Left cardiac atrium (tissue), 4 donors: ENCODE results near the gene METTL8. TPM values are rescaled to one million over a fixed set of nuclear protein-coding genes. Genes with fewer than 3 reads are reported as not detected.
A peak's percentile ranks its signal among the peaks of the same experiment; 100 is the strongest.
"Not testable (repeated sequence)": the region's sequence is repeated elsewhere in the genome, so short reads cannot be mapped to it uniquely, and the experiment has no call there.

Source experiments
- ATAC-seq, 2 donors: fragments of 200-7000 bp; cut with Tn5 transposase; one replicate each; pipeline ENCODE4 v1.9.1; 2020; ENCODE audit warnings: mild to moderate bottlenecking in 2 of 2, moderate library complexity in 2 of 2
- DNase-seq: peaks from one replicate; pipeline ENCODE4 v3.0.0-alpha.2; 2020
- intact Hi-C, 2 donors: fragments of 100-400 bp; cut with DNase I; formaldehyde crosslinking; loops; one replicate each; pipeline versions ENCODE4 v1.14.1 to v1.15.1; 2022 to 2023
- total RNA-seq, 2 donors: library from RNA; stranded (reverse); fragmentation: NEBNext Ultra II Directional; extraction: Animal tissue kit (Norgen Biotek cat#: 25700); gene quantifications; one replicate each; pipeline ENCODE4 v1.2.1, GENCODE V29; 2021
- donor health status: DM: no; HTN: yes; CAD: no.
- donor health status: DM: no; HTN: yes; CAD: no; lungs with severe emphysema.
- donor health status: DM: yes; HTN: yes; CAD: no.
- donor health status: Dilated cardiomyopathy.

The METTL8 gene
- total RNA-seq, 2 donors from 2014 or later, result 10.2 to 13.3 TPM

- intact Hi-C loops, result no loop called here
- ATAC-seq, result no peak
- no peak for DNase-seq
Observed at GRCh38 chr2:171367692-171368091, 66.1 kb downstream of the METTL8 start.

- intact Hi-C loops, result no loop called here
- ATAC-seq (no peak), DNase-seq (no peak)
Observed at GRCh38 chr2:171365778-171366177, 68.0 kb downstream of the METTL8 start.

GRCh38 chr2:171365232-171365631 is 68.6 kb downstream of the METTL8 start:
- DNase-seq (no peak), ATAC-seq (no peak)
- intact Hi-C loops, result no loop called here

GRCh38 chr2:171362396-171362795 is 71.4 kb downstream of the METTL8 start:
- ATAC-seq (no peak), DNase-seq (no peak)
- intact Hi-C loops, result no loop called here

GRCh38 chr2:171360905-171361304 is 72.9 kb downstream of the METTL8 start:
- intact Hi-C loops, result no loop called here

GRCh38 chr2:171353746-171354145 is 80.0 kb downstream of the METTL8 start:
- DNase-seq, ATAC-seq, intact Hi-C loops: not testable (repeated sequence)

More at GRCh38 chr2:171360905-171361304, 72.9 kb downstream of the METTL8 start:
- ATAC-seq, result no peak
- DNase-seq, result no peak

- DNase-seq, result no peak
Observed at GRCh38 chr2:171348056-171348455, 85.7 kb downstream of the METTL8 start.

GRCh38 chr2:171347591-171348032 is 86.2 kb downstream of the METTL8 start:
- ATAC-seq, result peak; percentile 50 to 57
- intact Hi-C loops, result no loop called here
- no peak for DNase-seq

More at GRCh38 chr2:171348056-171348455, 85.7 kb downstream of the METTL8 start:
- intact Hi-C loops, result no loop called here
- ATAC-seq, result no peak

- DNase-seq (no peak), ATAC-seq (peak in 1 of 2 donors; percentile 54)
- intact Hi-C loops, result no loop called here
Observed at GRCh38 chr2:171346723-171347557, 86.8 kb downstream of the METTL8 start.

GRCh38 chr2:171345971-171346722 is 87.6 kb downstream of the METTL8 start:
- DNase-seq (no peak), ATAC-seq (no peak)
- intact Hi-C loops, result no loop called here

- ATAC-seq (no peak), DNase-seq (no peak)
- intact Hi-C loops, result no loop called here
Observed at GRCh38 chr2:171344182-171344581, 89.6 kb downstream of the METTL8 start.

- intact Hi-C loops, result no loop called here
- ATAC-seq (no peak), DNase-seq (no peak)
Observed at GRCh38 chr2:171342067-171342413, 91.8 kb downstream of the METTL8 start.

GRCh38 chr2:171341394-171342066 is 92.3 kb downstream of the METTL8 start:
- intact Hi-C loops, result no loop called here
- ATAC-seq (no peak), DNase-seq (no peak)

- intact Hi-C loops, result no loop called here
- ATAC-seq, result no peak
Observed at GRCh38 chr2:171334946-171335345, 98.8 kb downstream of the METTL8 start.

GRCh38 chr2:171334171-171334570 is 99.6 kb downstream of the METTL8 start:
- DNase-seq, result no peak
- no peak for ATAC-seq
- intact Hi-C loops, result no loop called here

More at GRCh38 chr2:171334946-171335345, 98.8 kb downstream of the METTL8 start:
- no peak for DNase-seq

GRCh38 chr2:171330155-171330956 is 103.4 kb downstream of the METTL8 start:
- intact Hi-C loops, result no loop called here
- ATAC-seq (no peak), DNase-seq (no peak)

GRCh38 chr2:171327043-171327496 is 106.7 kb downstream of the METTL8 start:
- ATAC-seq, result no peak
- intact Hi-C loops, result no loop called here
- DNase-seq, result no peak

- no peak for DNase-seq
- ATAC-seq, result no peak
- intact Hi-C loops, result no loop called here
Observed at GRCh38 chr2:171325886-171326585, 107.8 kb downstream of the METTL8 start.
